Karpas-422 (cell line): ENCODE data around the gene KCNV2. TPM values are rescaled to one million over a fixed set of nuclear protein-coding genes. Genes with fewer than 3 reads are reported as not detected.

ENCODE experiments used
- DNase-seq: peaks from one replicate; pipeline ENCODE4 v3.0.0-alpha.2; 2015
- H2AFZ ChIP-seq: fragments of 200-600 bp; sonication (generic); 2 replicates; pipeline ENCODE4 v1.6.1; 2014; ENCODE audit warnings: antibody characterized with exemption, low read length, mixed read lengths
- H3K27ac ChIP-seq: fragments of 200-600 bp; sonication (generic); 2 replicates; pipeline ENCODE4 v1.5.1; 2014; ENCODE audit warnings: mild to moderate bottlenecking, low read length, moderate library complexity
- H3K27me3 ChIP-seq: fragments of 200-600 bp; sonication (generic); 2 replicates; pipeline ENCODE4 v1.6.1; 2014; ENCODE audit warnings: low read length, mixed read lengths
- H3K36me3 ChIP-seq: fragments of 200-600 bp; sonication (generic); 2 replicates; pipeline ENCODE4 v1.6.1; 2014; ENCODE audit warnings: low read length, mixed read lengths; ENCODE audit not compliant: insufficient read depth
- H3K4me1 ChIP-seq: fragments of 200-600 bp; sonication (generic); 2 replicates; pipeline ENCODE4 v1.6.1; 2014; ENCODE audit warnings: mild to moderate bottlenecking, low read length, mixed read lengths
- H3K4me2 ChIP-seq: fragments of 200-600 bp; sonication (generic); 2 replicates; pipeline ENCODE4 v1.6.1; 2014; ENCODE audit warnings: low read length, low read depth, mild to moderate bottlenecking; ENCODE audit not compliant: poor library complexity, severe bottlenecking
- H3K4me3 ChIP-seq: fragments of 200-600 bp; sonication (generic); 2 replicates; pipeline ENCODE4 v1.5.1; 2014; ENCODE audit warnings: mild to moderate bottlenecking, antibody characterized with exemption, low read length, mixed read lengths
- H3K79me2 ChIP-seq: fragments of 200-600 bp; sonication (generic); 2 replicates; pipeline ENCODE4 v1.6.1; 2014; ENCODE audit warnings: mild to moderate bottlenecking, low read length, mixed read lengths
- H3K9ac ChIP-seq: fragments of 200-600 bp; sonication (generic); 2 replicates; pipeline ENCODE4 v1.6.0; 2014; ENCODE audit warnings: low read length
- H3K9me2 ChIP-seq: fragments of 200-600 bp; sonication (generic), shearing (Covaris generic); replicated peaks from 2 replicates; pipeline ENCODE4 v1.6.0; 2014; ENCODE audit warnings: mild to moderate bottlenecking, low read length, moderate library complexity; ENCODE audit not compliant: insufficient read depth
- H3K9me3 ChIP-seq: fragments of 300-700, 200-600 bp; sonication (generic); 2 replicates; pipeline ENCODE4 v1.6.1; 2014; ENCODE audit warnings: low read length, mixed read lengths
- H4K20me1 ChIP-seq: fragments of 200-600 bp; sonication (generic); 2 replicates; pipeline ENCODE4 v1.6.1; 2014; ENCODE audit warnings: mild to moderate bottlenecking, antibody characterized with exemption, low read length, low read depth; ENCODE audit not compliant: insufficient read depth
- total RNA-seq: library from RNA; depleted of rRNA; stranded (reverse); fragments of >200 nt; shearing (Covaris generic); gene quantifications from 2 replicates; pipeline ENCODE4 v1.2.3, GENCODE V29; 2014; ENCODE audit warnings: low replicate concordance; rRNA removed

KCNV2 gene
- 1.6 and 1.8 TPM in 2 replicates for total RNA-seq

DNA sequence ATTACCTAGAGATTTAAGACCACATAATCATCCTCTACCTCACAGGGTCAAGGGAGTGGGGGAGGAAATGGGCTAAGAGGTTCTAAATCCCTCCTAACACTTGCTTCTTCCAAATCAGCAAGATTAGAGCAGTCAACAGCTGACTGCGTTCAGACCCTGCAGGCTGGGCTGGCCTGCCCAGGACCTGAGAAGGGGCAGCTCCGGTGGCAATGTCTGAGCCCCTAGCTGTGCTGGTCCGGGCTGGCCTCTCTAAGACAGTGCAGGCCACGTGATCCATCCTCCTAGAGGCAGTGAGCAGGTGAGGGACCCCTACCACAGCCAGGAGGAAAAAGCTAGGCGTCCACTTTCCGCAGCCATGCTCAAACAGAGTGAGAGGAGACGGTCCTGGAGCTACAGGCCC, at the start of gene KCNV2:
TSS of gene KCNV2 (plus strand) at position 126 of the 400 bp plus-strand sequence. CDS start at position 356, 230 bp downstream.
- Histone ChIP-seq H3K9ac (no peak within 1 kb of the TSS), H3K4me1 (peaks cover 23% of the 10 kb centered on the region), H3K4me3 (no peak within 1 kb of the TSS), H3K9me2 (no peaks in the 10 kb centered on the region), H3K36me3 (no peaks in the 10 kb centered on the region), H3K4me2 (no peak within 1 kb of the TSS), H4K20me1 (no peaks in the 10 kb centered on the region), H3K9me3 (no peaks in the 10 kb centered on the region), H3K79me2 (no peaks in the 10 kb centered on the region), H2AFZ (no peak within 1 kb of the TSS), H3K27me3 (no peaks in the 10 kb centered on the region), H3K27ac (peak within 1 kb of the TSS; percentile 41; the same call in 1 of the 2 replicates)
- no peak for DNase-seq

DNA sequence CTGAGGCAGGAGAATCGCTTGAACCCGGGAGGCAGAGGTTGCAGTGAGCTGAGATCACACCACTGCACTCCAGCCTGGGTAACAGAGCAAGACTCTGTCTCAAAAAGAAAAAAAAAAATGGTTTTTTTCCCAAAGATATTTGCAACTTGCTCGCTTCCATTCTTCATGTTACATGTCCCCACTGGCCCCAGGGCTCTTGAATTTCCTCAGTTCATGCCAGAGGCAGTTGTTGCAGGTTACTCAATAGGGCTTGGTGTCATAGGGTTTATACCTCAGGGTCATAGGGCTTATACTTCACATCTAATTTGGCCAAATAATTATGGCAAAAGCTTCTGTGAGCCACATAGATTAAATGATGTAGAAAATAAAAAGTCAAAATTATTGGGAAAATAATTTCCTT, 44.1 kb upstream of the KCNV2 start:
- Histone ChIP-seq H4K20me1 (no peaks in the 10 kb centered on the region), H2AFZ (no peak overlapping the region), H3K27me3 (no peaks in the 10 kb centered on the region), H3K27ac (no peak overlapping the region), H3K4me3 (no peak overlapping the region), H3K9me2 (no peaks in the 10 kb centered on the region), H3K36me3 (no peaks in the 10 kb centered on the region; the same call in 1 of the 2 replicates), H3K9me3 (no peaks in the 10 kb centered on the region), H3K4me1 (no peaks in the 10 kb centered on the region), H3K79me2 (no peaks in the 10 kb centered on the region), H3K9ac (no peak overlapping the region), H3K4me2 (no peak overlapping the region)
- no peak for DNase-seq

DNA sequence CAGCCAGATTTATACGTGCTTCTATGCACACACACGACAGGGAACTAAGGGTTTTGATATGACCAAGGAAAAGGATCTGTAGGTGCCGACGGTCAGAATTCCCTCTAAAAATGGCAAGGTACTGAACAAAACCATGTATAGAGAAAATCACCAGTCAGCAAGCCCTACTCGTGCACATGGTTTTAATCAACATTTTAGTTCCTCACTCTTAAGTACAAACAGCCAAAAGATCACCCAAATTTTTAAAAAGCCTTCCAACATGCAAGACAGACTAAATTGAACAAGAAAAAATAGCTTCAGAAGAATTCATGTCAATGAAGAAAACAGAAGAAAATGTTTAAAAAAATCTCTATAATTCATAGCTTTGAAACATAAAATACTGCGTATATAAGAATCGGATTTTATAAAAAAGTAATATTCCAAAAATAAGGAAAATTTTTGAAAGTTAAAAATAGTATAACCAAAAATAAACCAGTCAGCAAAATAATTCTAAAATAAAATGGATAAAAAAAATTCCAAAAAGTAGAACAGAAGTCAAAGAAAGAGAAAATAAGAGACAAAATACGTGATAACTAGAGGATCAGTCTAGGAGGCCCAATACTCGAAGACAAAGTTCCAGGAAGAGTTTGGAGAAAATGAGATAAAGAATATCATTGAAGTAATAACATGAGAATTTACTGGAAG, 43.0 kb upstream of the KCNV2 start:
- no peak overlapping the region for H3K4me2 ChIP-seq
- H3K9ac ChIP-seq: no peak overlapping the region
- H3K79me2 ChIP-seq: no peaks in the 10 kb centered on the region
- H2AFZ ChIP-seq: no peak overlapping the region
- no peak for DNase-seq
- H3K9me2 ChIP-seq: no peaks in the 10 kb centered on the region
- no peaks in the 10 kb centered on the region for H3K4me1 ChIP-seq
- H3K36me3 ChIP-seq: no peaks in the 10 kb centered on the region
- no peaks in the 10 kb centered on the region for H4K20me1 ChIP-seq
- H3K9me3 ChIP-seq: no peaks in the 10 kb centered on the region
- H3K27me3 ChIP-seq: no peaks in the 10 kb centered on the region
- no peak overlapping the region for H3K27ac ChIP-seq
- no peak overlapping the region for H3K4me3 ChIP-seq

DNA sequence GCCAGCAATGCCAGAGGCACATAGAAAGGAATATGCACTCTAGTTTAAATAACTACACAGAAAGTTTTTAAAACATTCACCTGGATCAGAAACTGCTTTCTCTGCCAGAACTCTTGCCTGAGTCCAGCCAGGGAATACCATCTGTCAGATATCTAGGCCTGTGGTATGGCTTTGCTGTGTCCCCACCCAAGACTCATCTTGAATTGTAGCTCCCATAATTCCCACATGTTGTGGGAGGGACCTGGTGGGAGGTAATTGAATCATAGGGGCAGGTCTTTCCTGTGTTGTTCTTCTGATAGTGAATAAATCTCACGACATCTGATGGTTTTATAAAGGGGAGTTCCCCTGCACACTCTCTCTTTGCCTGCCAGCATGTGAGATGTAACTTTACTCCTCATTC, 41.5 kb upstream of the KCNV2 start:
- no peak overlapping the region for H3K9ac ChIP-seq
- H3K4me1 ChIP-seq: no peaks in the 10 kb centered on the region
- no peaks in the 10 kb centered on the region for H4K20me1 ChIP-seq
- H3K27ac ChIP-seq: no peak overlapping the region
- H3K4me2 ChIP-seq: no peak overlapping the region
- H3K4me3 ChIP-seq: no peak overlapping the region
- H3K9me2 ChIP-seq: no peaks in the 10 kb centered on the region
- H2AFZ ChIP-seq: no peak overlapping the region
- no peaks in the 10 kb centered on the region for H3K27me3 ChIP-seq
- H3K79me2 ChIP-seq: no peaks in the 10 kb centered on the region
- DNase-seq: no peak
- H3K36me3 ChIP-seq: no peaks in the 10 kb centered on the region
- no peaks in the 10 kb centered on the region for H3K9me3 ChIP-seq

DNA sequence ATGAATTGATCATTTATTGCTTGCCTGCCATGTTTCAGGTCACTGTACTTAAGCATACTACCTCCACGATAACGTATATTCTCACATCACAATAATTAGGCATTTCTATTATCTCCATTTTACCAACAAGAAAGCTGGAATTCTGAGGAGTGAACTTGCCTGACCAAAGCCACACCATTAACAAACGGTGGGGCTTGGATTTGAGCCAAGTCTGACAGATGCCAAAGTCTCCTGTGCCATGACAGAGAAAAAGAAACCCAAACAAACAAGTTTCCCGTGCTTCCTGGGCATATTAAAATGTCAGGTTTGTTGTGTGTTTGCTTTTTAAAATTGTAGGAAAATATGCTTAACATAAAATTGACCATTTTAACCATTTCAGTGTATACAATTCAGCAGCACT, 40.8 kb upstream of the KCNV2 start:
- no peak overlapping the region for H3K9ac ChIP-seq
- H3K4me3 ChIP-seq: no peak overlapping the region
- no peaks in the 10 kb centered on the region for H3K4me1 ChIP-seq
- no peak for DNase-seq
- H3K27me3 ChIP-seq: no peaks in the 10 kb centered on the region
- H4K20me1 ChIP-seq: no peaks in the 10 kb centered on the region
- H3K79me2 ChIP-seq: no peaks in the 10 kb centered on the region
- H3K9me3 ChIP-seq: no peaks in the 10 kb centered on the region
- no peak overlapping the region for H2AFZ ChIP-seq
- H3K9me2 ChIP-seq: no peaks in the 10 kb centered on the region
- H3K36me3 ChIP-seq: no peaks in the 10 kb centered on the region
- H3K27ac ChIP-seq: no peak overlapping the region
- H3K4me2 ChIP-seq: no peak overlapping the region

DNA sequence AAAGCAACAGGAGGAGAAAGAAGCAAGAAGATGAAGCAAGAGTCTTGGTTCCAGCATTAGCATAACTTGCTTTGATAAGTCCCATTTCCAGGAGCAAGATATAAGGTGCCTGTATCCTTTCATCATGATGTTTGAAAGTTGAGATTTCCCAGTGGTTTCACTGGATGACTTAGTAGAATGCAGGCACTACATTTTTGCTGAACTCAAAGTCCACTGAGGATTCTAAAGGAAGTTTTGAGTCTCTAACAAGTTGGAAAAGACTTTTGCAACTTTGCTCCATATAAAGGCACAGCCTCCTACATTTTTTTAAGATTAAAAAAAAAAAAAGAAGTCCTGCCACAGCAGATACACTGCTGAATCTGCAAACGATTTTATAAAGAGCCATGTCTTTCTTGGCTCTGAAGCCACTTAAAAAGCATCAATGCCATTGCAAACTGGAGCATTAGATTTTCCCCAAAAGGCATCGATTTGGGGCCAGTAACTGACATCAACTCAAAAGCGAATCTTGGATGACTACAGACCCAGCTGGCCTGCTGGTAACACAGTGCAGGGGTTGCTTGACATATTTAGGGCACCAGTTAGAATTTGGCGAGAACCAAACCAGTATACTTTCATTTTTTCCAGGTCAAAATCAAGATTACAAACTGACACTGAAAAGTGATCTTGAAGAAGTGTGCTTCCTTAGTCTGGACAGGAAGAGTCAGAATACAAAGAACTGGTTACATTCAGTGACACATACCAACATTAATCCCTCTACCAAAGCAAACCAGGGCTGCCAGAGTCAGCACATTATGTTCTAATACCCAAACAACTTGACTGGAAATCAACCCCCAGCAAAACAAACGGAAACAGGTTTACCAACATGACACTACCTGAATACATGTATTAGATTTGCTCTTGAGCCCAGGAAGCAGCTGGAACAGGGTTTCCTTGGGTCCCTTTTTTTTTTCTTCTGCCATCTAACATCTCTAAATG, 39.1 kb upstream of the KCNV2 start:
- H3K79me2 ChIP-seq: no peaks in the 10 kb centered on the region
- no peak overlapping the region for H3K27ac ChIP-seq
- no peaks in the 10 kb centered on the region for H4K20me1 ChIP-seq
- H3K9ac ChIP-seq: no peak overlapping the region
- H3K36me3 ChIP-seq: no peaks in the 10 kb centered on the region
- H3K9me3 ChIP-seq: no peaks in the 10 kb centered on the region
- H3K4me2 ChIP-seq: no peak overlapping the region
- DNase-seq: no peak
- no peaks in the 10 kb centered on the region for H3K27me3 ChIP-seq
- no peak overlapping the region for H3K4me3 ChIP-seq
- no peaks in the 10 kb centered on the region for H3K9me2 ChIP-seq
- H2AFZ ChIP-seq: no peak overlapping the region
- no peaks in the 10 kb centered on the region for H3K4me1 ChIP-seq

DNA sequence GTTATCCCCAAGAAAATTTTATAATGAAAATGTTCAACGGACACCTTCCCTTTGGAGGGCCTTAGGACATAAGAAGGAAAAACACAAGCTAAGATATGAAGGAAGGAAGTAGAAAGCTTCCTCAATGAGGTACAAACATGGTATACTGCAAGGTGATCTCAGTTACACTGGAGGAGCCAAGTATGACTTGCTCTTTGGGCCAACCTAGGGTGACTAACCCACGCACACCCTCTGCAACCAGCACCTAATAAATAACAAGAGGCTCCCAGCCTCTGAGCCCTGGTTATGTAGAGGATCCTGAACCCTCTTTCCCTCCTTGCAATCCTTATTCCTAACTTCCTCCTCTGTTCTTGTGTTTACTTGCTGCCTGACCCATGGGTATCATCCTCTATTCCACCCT, 38.3 kb upstream of the KCNV2 start:
- H2AFZ ChIP-seq: no peak overlapping the region
- no peaks in the 10 kb centered on the region for H3K4me1 ChIP-seq
- no peaks in the 10 kb centered on the region for H3K79me2 ChIP-seq
- no peak overlapping the region for H3K9ac ChIP-seq
- no peak for DNase-seq
- no peaks in the 10 kb centered on the region for H4K20me1 ChIP-seq
- no peaks in the 10 kb centered on the region for H3K9me2 ChIP-seq
- no peaks in the 10 kb centered on the region for H3K9me3 ChIP-seq
- no peak overlapping the region for H3K4me3 ChIP-seq
- no peak overlapping the region for H3K27ac ChIP-seq
- H3K36me3 ChIP-seq: no peaks in the 10 kb centered on the region
- H3K27me3 ChIP-seq: no peaks in the 10 kb centered on the region
- H3K4me2 ChIP-seq: no peak overlapping the region

DNA sequence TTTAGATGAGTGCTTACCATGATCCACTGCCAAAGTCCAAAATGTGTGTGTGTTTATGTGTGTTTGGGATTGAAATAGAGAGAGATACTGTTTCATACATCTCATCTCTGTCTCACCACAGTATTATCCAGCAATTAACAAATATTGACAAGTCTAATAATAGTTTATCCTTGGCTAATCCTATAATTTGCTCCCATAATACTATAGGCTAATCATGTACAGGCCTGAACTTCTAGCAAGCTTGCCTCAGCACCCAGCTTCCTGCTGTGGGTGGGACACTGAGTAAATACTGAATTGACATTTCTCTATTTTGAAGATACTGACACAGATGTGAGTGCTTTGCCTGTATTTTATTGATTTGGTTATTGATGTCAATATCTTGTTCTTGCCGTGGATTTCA, 35.3 kb upstream of the KCNV2 start:
- H4K20me1 ChIP-seq: no peaks in the 10 kb centered on the region
- no peaks in the 10 kb centered on the region for H3K9me2 ChIP-seq
- no peak overlapping the region for H2AFZ ChIP-seq
- H3K27me3 ChIP-seq: no peaks in the 10 kb centered on the region
- no peak for DNase-seq
- no peaks in the 10 kb centered on the region for H3K9me3 ChIP-seq
- no peak overlapping the region for H3K4me2 ChIP-seq
- H3K36me3 ChIP-seq: no peaks in the 10 kb centered on the region
- no peak overlapping the region for H3K4me3 ChIP-seq
- H3K9ac ChIP-seq: no peak overlapping the region
- H3K4me1 ChIP-seq: no peaks in the 10 kb centered on the region
- no peak overlapping the region for H3K27ac ChIP-seq
- no peaks in the 10 kb centered on the region for H3K79me2 ChIP-seq
